Bone marrow (tissue), 2 donors: Measurements from ENCODE around the gene NID2.

Experiments
- DNase-seq, 2 donors: peaks; one replicate each; lab custom pipeline; 2025; lab: John Stamatoyannopoulos, UW

NID2 gene, protein sequence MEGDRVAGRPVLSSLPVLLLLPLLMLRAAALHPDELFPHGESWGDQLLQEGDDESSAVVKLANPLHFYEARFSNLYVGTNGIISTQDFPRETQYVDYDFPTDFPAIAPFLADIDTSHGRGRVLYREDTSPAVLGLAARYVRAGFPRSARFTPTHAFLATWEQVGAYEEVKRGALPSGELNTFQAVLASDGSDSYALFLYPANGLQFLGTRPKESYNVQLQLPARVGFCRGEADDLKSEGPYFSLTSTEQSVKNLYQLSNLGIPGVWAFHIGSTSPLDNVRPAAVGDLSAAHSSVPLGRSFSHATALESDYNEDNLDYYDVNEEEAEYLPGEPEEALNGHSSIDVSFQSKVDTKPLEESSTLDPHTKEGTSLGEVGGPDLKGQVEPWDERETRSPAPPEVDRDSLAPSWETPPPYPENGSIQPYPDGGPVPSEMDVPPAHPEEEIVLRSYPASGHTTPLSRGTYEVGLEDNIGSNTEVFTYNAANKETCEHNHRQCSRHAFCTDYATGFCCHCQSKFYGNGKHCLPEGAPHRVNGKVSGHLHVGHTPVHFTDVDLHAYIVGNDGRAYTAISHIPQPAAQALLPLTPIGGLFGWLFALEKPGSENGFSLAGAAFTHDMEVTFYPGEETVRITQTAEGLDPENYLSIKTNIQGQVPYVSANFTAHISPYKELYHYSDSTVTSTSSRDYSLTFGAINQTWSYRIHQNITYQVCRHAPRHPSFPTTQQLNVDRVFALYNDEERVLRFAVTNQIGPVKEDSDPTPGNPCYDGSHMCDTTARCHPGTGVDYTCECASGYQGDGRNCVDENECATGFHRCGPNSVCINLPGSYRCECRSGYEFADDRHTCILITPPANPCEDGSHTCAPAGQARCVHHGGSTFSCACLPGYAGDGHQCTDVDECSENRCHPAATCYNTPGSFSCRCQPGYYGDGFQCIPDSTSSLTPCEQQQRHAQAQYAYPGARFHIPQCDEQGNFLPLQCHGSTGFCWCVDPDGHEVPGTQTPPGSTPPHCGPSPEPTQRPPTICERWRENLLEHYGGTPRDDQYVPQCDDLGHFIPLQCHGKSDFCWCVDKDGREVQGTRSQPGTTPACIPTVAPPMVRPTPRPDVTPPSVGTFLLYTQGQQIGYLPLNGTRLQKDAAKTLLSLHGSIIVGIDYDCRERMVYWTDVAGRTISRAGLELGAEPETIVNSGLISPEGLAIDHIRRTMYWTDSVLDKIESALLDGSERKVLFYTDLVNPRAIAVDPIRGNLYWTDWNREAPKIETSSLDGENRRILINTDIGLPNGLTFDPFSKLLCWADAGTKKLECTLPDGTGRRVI (N-terminal part only)

GRCh38 chr14:52068615-52069306 is at the start of gene NID2:
TSS of gene NID2 (minus strand) at chr14:52069059. CDS start at chr14:52068994, 65 bp downstream.
- no peak for DNase-seq

DNA sequence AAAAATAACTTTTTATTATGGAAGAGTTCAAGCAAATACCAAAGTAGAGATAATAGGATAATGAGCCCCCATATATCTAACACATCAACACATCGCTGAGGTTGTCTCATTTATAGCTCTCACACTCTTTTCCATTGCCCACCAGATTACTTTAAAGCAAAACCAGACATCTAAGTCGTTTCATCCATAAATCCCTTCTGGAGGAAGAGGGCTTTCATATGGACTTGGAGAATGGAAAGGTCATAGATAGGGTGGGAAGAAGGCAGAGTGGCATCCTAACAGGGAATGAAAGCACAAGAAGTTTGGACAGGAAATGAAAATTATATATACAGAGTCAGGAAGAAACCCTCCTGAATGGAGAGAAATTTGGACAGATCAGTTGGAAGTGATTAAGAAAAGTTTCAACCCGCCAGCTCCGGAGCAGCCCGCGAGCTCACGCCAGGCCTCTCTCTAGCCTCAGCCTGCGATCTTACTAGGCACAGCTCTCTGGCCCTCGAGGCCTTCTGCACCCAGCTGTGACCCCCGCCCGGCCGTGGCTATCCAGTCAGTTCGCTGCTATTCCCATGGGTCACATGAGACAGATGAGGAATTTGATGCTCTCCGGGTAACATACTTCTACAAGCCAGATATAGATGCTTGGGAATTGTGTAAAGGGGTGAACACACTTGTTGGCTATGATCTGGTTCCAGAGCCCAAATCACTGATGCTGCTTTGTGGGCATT is 48.4 kb upstream of the NID2 start:
- no peak for DNase-seq

- DNase-seq: no peak
Measured at GRCh38 chr14:52115286-52115685, 46.4 kb upstream of the NID2 start.

- no peak for DNase-seq
Measured at GRCh38 chr14:52112336-52113018, 43.6 kb upstream of the NID2 start.

DNA sequence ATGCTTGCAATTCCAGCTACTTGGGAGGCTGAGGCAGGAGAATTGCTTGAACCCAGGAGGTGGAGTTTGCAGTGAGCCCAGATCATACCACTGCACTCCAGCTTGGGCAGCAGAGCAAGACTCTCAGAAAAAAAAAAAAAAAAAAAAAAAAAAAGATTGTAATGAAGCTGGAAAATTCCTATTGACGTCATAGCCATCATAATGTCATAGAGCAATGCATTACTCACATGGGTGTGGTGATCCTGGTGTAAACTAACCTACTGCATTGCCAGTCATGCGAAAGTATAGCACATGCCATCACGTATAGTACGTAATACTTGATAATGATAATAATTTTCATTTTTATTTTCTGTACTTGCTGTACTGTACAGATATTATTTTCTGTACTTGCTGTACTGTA is 42.7 kb upstream of the NID2 start:
- DNase-seq: no peak

GRCh38 chr14:52110441-52111086 is 41.7 kb upstream of the NID2 start:
- DNase-seq: no peak

DNA sequence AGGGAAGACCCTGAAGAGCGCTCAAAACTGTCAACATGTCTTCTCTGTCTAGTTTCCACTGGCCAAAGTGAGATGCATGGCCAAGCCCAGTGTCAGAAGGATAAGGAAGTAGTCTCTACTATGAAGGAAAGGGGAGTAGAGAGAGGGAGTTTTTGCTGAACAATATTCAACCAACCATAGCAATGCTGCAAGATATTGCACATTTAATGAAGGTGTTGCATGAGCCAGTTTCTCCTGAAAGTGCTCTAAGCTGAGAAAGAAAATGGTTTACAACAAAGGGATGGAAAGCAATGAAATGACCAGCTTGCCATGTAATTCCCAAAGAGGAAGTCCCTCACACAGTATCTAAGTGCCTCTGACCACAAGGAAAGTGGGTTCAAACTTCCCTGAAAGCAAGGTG is 40.0 kb upstream of the NID2 start:
- DNase-seq: no peak

DNA sequence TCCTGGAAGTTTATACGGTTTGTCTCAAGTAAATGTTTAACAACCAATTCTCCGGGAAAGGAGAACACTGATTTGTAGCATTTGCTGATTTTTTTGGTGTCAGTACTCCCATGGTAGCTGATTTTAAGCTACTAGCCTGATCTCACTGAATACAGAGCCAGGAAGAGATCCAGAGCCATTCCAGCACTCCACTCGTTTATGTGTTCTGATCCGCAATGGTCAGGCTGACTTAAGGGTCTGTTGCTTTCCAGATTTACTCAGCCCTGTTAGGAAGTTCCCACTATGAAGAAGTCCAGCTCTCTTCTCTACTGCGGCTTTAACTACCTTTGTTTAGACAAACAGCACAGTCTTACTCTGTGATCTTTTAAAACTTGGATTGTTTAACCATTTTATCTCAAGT is 38.0 kb upstream of the NID2 start:
- no peak for DNase-seq

- no peak for DNase-seq
Measured at GRCh38 chr14:52103416-52103815, 34.6 kb upstream of the NID2 start.

GRCh38 chr14:52095794-52096193 is 26.9 kb upstream of the NID2 start:
- DNase-seq: no peak

DNA sequence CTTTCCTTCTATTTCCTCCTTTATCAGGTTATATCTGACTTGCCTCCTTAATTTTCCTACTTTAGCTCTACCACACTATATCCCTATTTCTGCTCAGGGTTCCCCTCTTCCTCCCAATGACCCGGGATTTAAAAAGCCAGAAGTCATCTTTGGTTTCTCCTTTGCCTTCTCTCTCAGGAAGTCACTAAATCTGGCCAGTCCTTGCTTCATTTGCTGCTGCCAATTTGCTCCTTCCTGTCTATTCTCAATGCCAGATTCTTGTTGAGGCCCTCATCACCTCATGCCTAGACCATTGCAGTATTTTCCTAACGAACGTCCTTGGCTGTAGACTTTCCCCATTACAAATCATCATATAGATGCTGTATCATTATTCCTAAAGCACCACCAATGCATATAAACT is 26.5 kb upstream of the NID2 start:
- DNase-seq: no peak

GRCh38 chr14:52094546-52095271 is 25.9 kb upstream of the NID2 start:
- no peak for DNase-seq

DNA sequence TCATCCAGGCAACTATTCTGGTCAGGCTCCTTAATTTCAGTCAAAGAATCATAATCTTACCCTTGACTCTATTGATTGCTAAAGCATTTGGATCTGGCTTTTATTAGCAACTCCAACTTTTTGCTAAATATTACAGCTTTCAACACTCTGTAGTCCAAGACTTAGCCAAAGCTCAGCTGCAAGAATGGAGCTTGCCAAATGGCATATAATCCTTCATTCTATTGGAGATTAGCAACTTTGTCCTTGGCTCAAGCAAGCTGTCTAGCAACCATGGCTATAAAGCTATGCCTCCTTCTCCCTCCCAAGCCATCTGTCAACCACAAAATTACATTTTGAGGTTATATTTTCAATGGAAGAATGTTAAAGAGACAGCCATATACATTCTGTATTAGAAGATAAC is 23.1 kb upstream of the NID2 start:
- no peak for DNase-seq

- DNase-seq: no peak
Measured at GRCh38 chr14:52090936-52091335, 22.1 kb upstream of the NID2 start.

DNA sequence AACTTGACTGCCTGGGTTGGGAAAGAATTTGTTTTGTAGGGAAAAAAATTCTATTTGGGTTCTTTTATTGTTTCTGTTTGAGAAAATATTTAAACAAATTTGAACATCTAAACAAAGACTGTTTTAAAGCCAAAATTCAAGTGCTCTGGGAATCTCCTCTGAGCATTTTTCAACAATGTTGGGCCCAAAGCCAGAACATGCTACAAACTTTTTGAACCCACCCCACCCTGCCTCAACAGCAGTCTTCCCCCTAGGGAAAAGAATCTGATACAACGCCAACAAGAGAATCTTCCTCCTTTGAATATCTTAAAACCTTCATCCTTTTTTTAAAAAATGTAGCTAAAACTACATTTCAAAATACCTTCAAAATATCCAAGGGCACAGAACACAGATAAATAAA is 20.4 kb upstream of the NID2 start:
- no peak for DNase-seq

GRCh38 chr14:52086711-52087110 is 17.9 kb upstream of the NID2 start:
- DNase-seq: no peak

DNA sequence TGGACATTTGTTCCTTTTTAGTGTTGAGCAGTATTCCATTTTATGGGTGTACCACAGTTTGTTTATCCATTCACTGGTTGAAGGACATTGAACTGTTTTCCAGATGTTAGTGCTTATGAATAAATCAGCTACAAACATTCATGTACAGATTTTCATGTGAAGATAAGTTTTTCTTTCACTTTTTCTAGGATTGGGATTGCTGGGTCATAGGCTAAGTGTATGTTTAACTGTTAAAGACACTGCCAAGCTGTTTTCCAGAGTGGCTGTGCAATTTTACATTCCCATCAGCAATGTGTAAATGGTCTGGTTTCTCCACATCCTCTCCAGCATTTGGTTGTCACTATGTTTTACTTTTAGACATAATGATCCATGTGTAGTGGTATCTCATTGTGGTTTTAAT is 14.0 kb upstream of the NID2 start:
- no peak for DNase-seq

GRCh38 chr14:52081964-52082363 is 13.1 kb upstream of the NID2 start:
- no peak for DNase-seq
